ENCODE results near the gene SEMA3C.

SEMA3C gene

GRCh38 chr7:80726666-80727065 lies 192.2 kb downstream of the SEMA3C start:
- no peak for ATAC-seq
- TF ChIP-seq ISL1 (CRISPR knock-in tag; IDR thresholded peaks at IDR 0.05) (no peak), PPARA (CRISPR knock-in tag; IDR thresholded peaks at IDR 0.05; ENCODE audit: borderline replicate concordance) (no peak), ESRRG (CRISPR knock-in tag; IDR thresholded peaks at IDR 0.05) (no peak), OSR1 (CRISPR knock-in tag; IDR thresholded peaks at IDR 0.05) (no peak), RARB (CRISPR knock-in tag; IDR thresholded peaks at IDR 0.05) (no peak), TOX (CRISPR knock-in tag; IDR thresholded peaks at IDR 0.05; ENCODE audit: borderline replicate concordance) (no peak), CSDC2 (CRISPR knock-in tag; IDR thresholded peaks at IDR 0.05) (no peak), ARNTL (CRISPR knock-in tag; IDR thresholded peaks at IDR 0.05; ENCODE audit: borderline replicate concordance, low read depth) (no peak), TSHZ2 (CRISPR knock-in tag; IDR thresholded peaks at IDR 0.05) (no peak), TCF4 (CRISPR knock-in tag; IDR thresholded peaks at IDR 0.05; ENCODE audit: borderline replicate concordance) (no peak), ZFP3 (CRISPR knock-in tag; IDR thresholded peaks at IDR 0.05) (no peak), POU6F1 (CRISPR knock-in tag; IDR thresholded peaks at IDR 0.05; ENCODE audit: borderline replicate concordance, low read depth) (no peak), CSRNP3 (CRISPR knock-in tag; IDR thresholded peaks at IDR 0.05) (no peak), BACH2 (CRISPR knock-in tag; IDR thresholded peaks at IDR 0.05; ENCODE audit: borderline replicate concordance) (no peak), ZNF565 (CRISPR knock-in tag; conservative IDR thresholded peaks at IDR 0.05; ENCODE audit: low read depth) (no peak), ZNF70 (CRISPR knock-in tag; IDR thresholded peaks at IDR 0.05) (no peak), CREB5 (CRISPR knock-in tag; IDR thresholded peaks at IDR 0.05; ENCODE audit: low read depth) (no peak)

GRCh38 chr7:80725181-80725611 lies 193.7 kb downstream of the SEMA3C start:
- ATAC-seq = no peak
- no peak for TF ChIP-seq OSR1 (CRISPR knock-in tag; IDR thresholded peaks at IDR 0.05)
- no peak for TF ChIP-seq RARB (CRISPR knock-in tag; IDR thresholded peaks at IDR 0.05)
- peak; percentile 21; the same call in 1 of the 2 replicates for TF ChIP-seq ISL1 (CRISPR knock-in tag; IDR thresholded peaks at IDR 0.05)

GRCh38 chr7:80724249-80724871 lies 194.5 kb downstream of the SEMA3C start:
- no peak for ATAC-seq
- no peak for TF ChIP-seq ESRRG (CRISPR knock-in tag; IDR thresholded peaks at IDR 0.05)
- TF ChIP-seq PATZ1 (CRISPR knock-in tag; IDR thresholded peaks at IDR 0.05; ENCODE audit: borderline replicate concordance) = no peak

- peak; percentile 96 for ATAC-seq
These were observed 196.1 kb downstream of the SEMA3C start for GRCh38 chr7:80722616-80723195.

More at GRCh38 chr7:80722616-80723195, 196.1 kb downstream of the SEMA3C start:
- peak; percentile 49; the same call in 1 of the 2 replicates for TF ChIP-seq TOX (CRISPR knock-in tag; IDR thresholded peaks at IDR 0.05; ENCODE audit: borderline replicate concordance)
- TF ChIP-seq ARNTL (CRISPR knock-in tag; IDR thresholded peaks at IDR 0.05; ENCODE audit: borderline replicate concordance, low read depth) = no peak
- peak; percentile 86 for TF ChIP-seq ISL1 (CRISPR knock-in tag; IDR thresholded peaks at IDR 0.05)
- no peak for TF ChIP-seq TCF4 (CRISPR knock-in tag; IDR thresholded peaks at IDR 0.05; ENCODE audit: borderline replicate concordance)

All from SK-N-SH treated with all-trans-retinoic acid at 6 μM for 48 hours (cell line).